Testis (tissue), 3 donors: ENCODE results near the gene CCDC73. TPM values are rescaled to one million over a fixed set of nuclear protein-coding genes. Genes with fewer than 3 reads are reported as not detected.
"Not testable (repeated sequence)": the region's sequence is repeated elsewhere in the genome, so short reads cannot be mapped to it uniquely, and the experiment has no call there.

Experiments used
- DNase-seq: peaks from one replicate; pipeline ENCODE4 v3.0.0-alpha.2; 2019
- H3K27ac ChIP-seq, 2 donors: fragments of 200-600 bp; sonication (generic); one replicate each; pipeline ENCODE4 v1.5.1; 2019
- H3K27me3 ChIP-seq: fragments of 200-600 bp; sonication (generic); one replicate; pipeline ENCODE4 v1.5.1; 2019
- H3K36me3 ChIP-seq: fragments of 200-600 bp; sonication (generic); one replicate; pipeline ENCODE4 v1.5.1; 2017; ENCODE audit warnings: low read depth; ENCODE audit errors: missing control alignments
- H3K4me1 ChIP-seq: fragments of 200-600 bp; sonication (generic); one replicate; pipeline ENCODE4 v1.5.1; 2019
- H3K4me3 ChIP-seq, 2 donors: fragments of 200-600 bp; sonication (generic); one replicate each; pipeline ENCODE4 v1.5.1; 2017 to 2019
- H3K9me3 ChIP-seq: fragments of 200-600 bp; sonication (generic); one replicate; pipeline ENCODE4 v1.5.1; 2017
- POLR2A ChIP-seq: fragments of 450-650 bp; IDR thresholded peaks from one replicate; pipeline ENCODE4 v1.6.1; 2017; ENCODE audit warnings: antibody characterized with exemption, mild to moderate bottlenecking, moderate library complexity
- WGBS, 2 donors: methylation state at CpG; one replicate each; pipeline ENCODE4 v1.1.5; 2018; 5-methylcytosine and 5-hydroxymethylcytosine counted together
- intact Hi-C: fragments of 100-400 bp; cut with DNase I; formaldehyde crosslinking; loops from one replicate; pipeline ENCODE4 v1.15.1; 2023; ENCODE audit warnings: low total_unique reads
- polyA plus RNA-seq: library from polyadenylated mRNA; stranded (reverse); fragments of 350-450 nt; fragmentation: Illumina TruSeq; extraction: RNeasy Lipid Tissue Mini Kit (QIAGEN cat#74804); gene quantifications from one replicate; pipeline ENCODE4 v1.2.3, GENCODE V29; 2014; ENCODE audit warnings: low read depth, low replicate concordance; ENCODE audit not compliant: insufficient read depth
- total RNA-seq, 2 donors: library from RNA; depleted of rRNA; stranded (reverse); fragments of >200 nt; gene quantifications; one replicate each; pipeline ENCODE4 v1.2.3, GENCODE V29; 2016
- TF ChIP-seq, protein P1 (sequence below), 3 experiments: fragments of 450-650 bp in 2 of 3; fragments of 200-600 bp in 1 of 3; sonication (generic) in 1 of 3; IDR thresholded peaks; one replicate each; pipeline ENCODE4 v1.5.1; 2016 to 2019; ENCODE audit warnings: antibody characterized with exemption in 3 of 3, mild to moderate bottlenecking in 2 of 3, moderate library complexity in 1 of 3

CCDC73 gene
- total and polyA plus RNA-seq, 3 donors from 2014 or later, result 1.0 to 14.3 (median 6.6) TPM

DNA sequence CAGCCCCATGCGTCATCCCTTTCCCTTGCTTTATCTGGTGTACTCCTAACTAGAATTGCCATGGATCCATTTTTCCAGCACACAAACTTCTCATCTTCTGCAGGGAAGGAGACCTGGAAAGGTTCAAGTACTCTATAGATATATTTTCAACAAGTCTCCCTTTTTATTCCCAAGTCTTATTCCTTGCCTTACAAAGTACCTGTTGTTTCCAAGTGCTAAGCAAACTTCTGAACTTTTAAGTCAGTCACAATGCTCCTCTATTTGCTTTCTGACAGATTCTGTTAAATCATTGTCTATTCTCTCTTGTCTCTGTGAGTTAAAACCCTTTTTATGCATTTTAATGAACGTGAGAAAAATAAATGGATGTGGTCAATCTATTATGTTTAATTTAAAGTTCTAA is 20.4 kb downstream of the CCDC73 start:
- H3K36me3 ChIP-seq, result no peaks in the 10 kb centered on the region
- no peaks in the 10 kb centered on the region for H3K9me3 ChIP-seq
- H3K4me3 ChIP-seq, result no peak overlapping the region
- H3K4me1 ChIP-seq, result no peaks in the 10 kb centered on the region
- no peak overlapping the region for H3K27ac ChIP-seq
- no peaks in the 10 kb centered on the region for H3K27me3 ChIP-seq
- WGBS, 2 donors, result 68 to 79% methylated on average over 2 of the region's 2 CpGs
- intact Hi-C loops, result no loop called here
- TF ChIP-seq POLR2A, result no peak
- TF ChIP-seq, protein P1, sequence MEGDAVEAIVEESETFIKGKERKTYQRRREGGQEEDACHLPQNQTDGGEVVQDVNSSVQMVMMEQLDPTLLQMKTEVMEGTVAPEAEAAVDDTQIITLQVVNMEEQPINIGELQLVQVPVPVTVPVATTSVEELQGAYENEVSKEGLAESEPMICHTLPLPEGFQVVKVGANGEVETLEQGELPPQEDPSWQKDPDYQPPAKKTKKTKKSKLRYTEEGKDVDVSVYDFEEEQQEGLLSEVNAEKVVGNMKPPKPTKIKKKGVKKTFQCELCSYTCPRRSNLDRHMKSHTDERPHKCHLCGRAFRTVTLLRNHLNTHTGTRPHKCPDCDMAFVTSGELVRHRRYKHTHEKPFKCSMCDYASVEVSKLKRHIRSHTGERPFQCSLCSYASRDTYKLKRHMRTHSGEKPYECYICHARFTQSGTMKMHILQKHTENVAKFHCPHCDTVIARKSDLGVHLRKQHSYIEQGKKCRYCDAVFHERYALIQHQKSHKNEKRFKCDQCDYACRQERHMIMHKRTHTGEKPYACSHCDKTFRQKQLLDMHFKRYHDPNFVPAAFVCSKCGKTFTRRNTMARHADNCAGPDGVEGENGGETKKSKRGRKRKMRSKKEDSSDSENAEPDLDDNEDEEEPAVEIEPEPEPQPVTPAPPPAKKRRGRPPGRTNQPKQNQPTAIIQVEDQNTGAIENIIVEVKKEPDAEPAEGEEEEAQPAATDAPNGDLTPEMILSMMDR (IDR thresholded peaks at IDR 0.05), result no peak
- no peak for DNase-seq

- Histone ChIP-seq H3K36me3 (no peaks in the 10 kb centered on the region), H3K9me3 (no peaks in the 10 kb centered on the region), H3K4me3 (no peak overlapping the region), H3K4me1 (no peaks in the 10 kb centered on the region), H3K27me3 (no peaks in the 10 kb centered on the region), H3K27ac (no peak overlapping the region)
- intact Hi-C loops, result no loop called here
- TF ChIP-seq POLR2A, result no peak
- TF ChIP-seq, protein P1 (IDR thresholded peaks at IDR 0.05), result no peak
- DNase-seq, result no peak
These were observed 21.7 kb downstream of the CCDC73 start for GRCh38 chr11:32772731-32773130.

DNA sequence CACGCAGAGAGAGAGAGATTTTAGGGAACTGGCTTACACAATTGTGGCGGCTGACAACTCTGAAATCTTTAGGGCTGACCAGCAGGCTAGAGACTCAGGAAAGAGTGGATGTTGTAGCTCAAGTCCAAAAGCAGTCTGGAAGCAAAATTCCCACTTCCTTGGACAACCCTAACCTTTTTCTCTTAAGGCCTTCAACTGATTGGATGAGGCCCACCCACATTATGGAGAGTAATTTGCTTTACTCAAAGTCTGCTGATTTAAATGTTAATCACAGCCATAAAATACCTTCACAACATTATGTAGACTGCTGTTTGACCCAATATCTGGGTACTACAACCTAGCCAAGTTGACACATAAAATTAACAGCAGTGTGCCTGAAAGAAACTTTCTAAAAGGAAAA is 32.7 kb downstream of the CCDC73 start:
- WGBS, 2 donors, result 92 to 94% methylated on average over 2 of the region's 2 CpGs
- H3K27me3 ChIP-seq, H3K4me3 ChIP-seq, intact Hi-C loops, H3K4me1 ChIP-seq, DNase-seq, H3K36me3 ChIP-seq, H3K27ac ChIP-seq, H3K9me3 ChIP-seq: not testable (repeated sequence)

DNA sequence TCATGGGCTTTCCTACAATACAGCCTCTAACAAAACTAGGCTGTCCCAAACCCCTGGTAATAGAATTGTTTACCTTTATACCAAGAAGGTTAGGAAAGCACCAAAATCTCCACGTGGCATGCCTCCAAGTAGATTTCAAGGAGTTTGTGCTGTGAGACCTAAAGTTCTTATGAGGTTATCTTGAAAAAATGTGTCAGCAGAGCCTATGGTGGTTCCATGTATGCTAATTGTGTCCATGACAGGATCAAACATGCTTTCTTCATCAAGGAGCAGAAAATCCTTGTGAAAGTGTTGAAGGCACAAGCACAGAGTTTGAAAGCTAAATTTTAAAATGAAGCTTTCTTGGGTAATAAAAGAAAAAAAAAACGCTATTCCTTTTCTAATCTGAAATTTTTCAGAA is 36.2 kb downstream of the CCDC73 start:
- Histone ChIP-seq H3K9me3 (no peaks in the 10 kb centered on the region), H3K4me1 (no peaks in the 10 kb centered on the region), H3K4me3 (no peak overlapping the region), H3K27me3 (no peaks in the 10 kb centered on the region), H3K36me3 (no peaks in the 10 kb centered on the region), H3K27ac (no peak overlapping the region)
- no peak for DNase-seq
- 74 to 75% methylated on average over 2 of the region's 2 CpGs for WGBS, 2 donors
- no peak for TF ChIP-seq POLR2A
- TF ChIP-seq, protein P1 (IDR thresholded peaks at IDR 0.05), result no peak
- intact Hi-C loops, result no loop called here

DNA sequence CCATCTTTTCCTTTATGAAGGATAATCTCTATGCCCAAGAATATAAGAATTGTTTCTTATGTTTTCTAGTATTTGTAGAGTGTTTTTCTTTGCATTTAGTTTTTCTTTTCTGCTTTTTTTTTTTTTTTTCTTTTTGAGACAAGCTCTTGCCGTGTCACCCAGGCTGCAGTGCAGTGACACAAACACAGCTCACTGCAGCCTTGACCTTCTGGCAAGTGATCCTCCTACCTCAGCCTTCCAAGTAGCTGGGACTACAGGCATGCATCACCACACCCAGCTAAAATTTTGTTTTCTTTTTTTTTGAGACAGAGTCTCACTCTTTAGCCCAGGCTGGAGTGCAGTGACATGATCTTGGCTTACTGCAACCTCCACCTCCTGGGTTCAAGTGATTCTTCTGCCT is 41.3 kb downstream of the CCDC73 start:
- H3K4me1 ChIP-seq, H3K9me3 ChIP-seq, H3K36me3 ChIP-seq, H3K27ac ChIP-seq, DNase-seq, intact Hi-C loops, H3K4me3 ChIP-seq, H3K27me3 ChIP-seq: not testable (repeated sequence)
- 52 to 71% methylated on average over 1 of the region's 1 CpG for WGBS, 2 donors

DNA sequence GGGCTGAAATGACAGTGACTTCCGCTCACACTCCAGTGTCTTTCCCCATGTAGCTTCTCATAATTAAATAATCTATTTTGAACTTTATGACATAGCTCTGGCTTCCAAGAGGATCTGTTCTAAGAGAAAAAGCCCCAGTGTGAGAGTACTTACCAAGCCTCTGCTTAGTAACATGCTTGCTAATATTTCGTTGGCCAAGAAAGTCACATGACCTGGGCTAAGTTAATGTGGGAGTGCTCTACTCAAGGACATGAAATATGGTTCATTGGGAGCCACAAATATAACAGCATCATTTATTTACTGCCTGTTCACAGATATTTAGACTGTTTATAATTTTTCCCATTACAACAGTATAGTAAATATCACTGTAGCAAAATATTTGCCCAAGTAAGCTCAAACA is 42.5 kb downstream of the CCDC73 start:
- Histone ChIP-seq H3K27ac (no peak overlapping the region), H3K4me3 (no peak overlapping the region), H3K36me3 (no peaks in the 10 kb centered on the region), H3K4me1 (no peaks in the 10 kb centered on the region), H3K27me3 (no peaks in the 10 kb centered on the region), H3K9me3 (no peaks in the 10 kb centered on the region)
- 93% methylated on average over 2 of the region's 2 CpGs for WGBS, 2 donors
- no peak for DNase-seq
- TF ChIP-seq, protein P1 (IDR thresholded peaks at IDR 0.05), result no peak
- no peak for TF ChIP-seq POLR2A
- intact Hi-C loops, result no loop called here
